GM12875 (cell line): Measurements from ENCODE around the gene KDM4B.

Source experiments
- H3K4me3 ChIP-seq: one replicate; pipeline ENCODE4 v1.5.1; 2011; ENCODE audit warnings: low read depth, low read length, control low read depth
- CTCF ChIP-seq: IDR thresholded peaks from 2 replicates; pipeline ENCODE4 v1.5.1; 2011; ENCODE audit warnings: low read depth, mild to moderate bottlenecking, control low read depth, inconsistent platforms, low read length, moderate library complexity, borderline replicate concordance; ENCODE audit not compliant: insufficient read depth

KDM4B gene

GRCh38 chr19:4987692-4988370 lies 18.9 kb downstream of the KDM4B start:
- H3K4me3 ChIP-seq, result no peak overlapping the region
- TF ChIP-seq CTCF, result no peak

- TF ChIP-seq CTCF, result no peak
- no peak overlapping the region for H3K4me3 ChIP-seq
Observed at GRCh38 chr19:4988770-4989251, 19.9 kb downstream of the KDM4B start.

GRCh38 chr19:4990306-4990705 lies 21.4 kb downstream of the KDM4B start:
- no peak overlapping the region for H3K4me3 ChIP-seq
- no peak for TF ChIP-seq CTCF

- TF ChIP-seq CTCF, result no peak
Observed at GRCh38 chr19:4991538-4991937, 22.6 kb downstream of the KDM4B start.

GRCh38 chr19:4991996-4992698 lies 23.2 kb downstream of the KDM4B start:
- H3K4me3 ChIP-seq, result no peak overlapping the region

More at GRCh38 chr19:4991538-4991937, 22.6 kb downstream of the KDM4B start:
- no peak overlapping the region for H3K4me3 ChIP-seq

GRCh38 chr19:4993683-4994082 lies 24.8 kb downstream of the KDM4B start:
- H3K4me3 ChIP-seq, result no peak overlapping the region
- no peak for TF ChIP-seq CTCF

More at GRCh38 chr19:4991996-4992698, 23.2 kb downstream of the KDM4B start:
- TF ChIP-seq CTCF, result no peak

GRCh38 chr19:4996701-4997100 lies 27.8 kb downstream of the KDM4B start:
- no peak for TF ChIP-seq CTCF
- no peak overlapping the region for H3K4me3 ChIP-seq
